SJCRH30 (cell line): ENCODE measurements around the gene CCDC152. TPM values are rescaled to one million over a fixed set of nuclear protein-coding genes. Genes with fewer than 3 reads are reported as not detected.
A peak's percentile ranks its signal among the peaks of the same experiment; 100 is the strongest.

Experiments used
- DNase-seq, 2 experiments: peaks; one replicate each; pipeline ENCODE4 v3.0.0-alpha.2; 2015 to 2020
- H3K27ac ChIP-seq: fragments of 250-450 bp; sonication (Bioruptor Pico); 2 replicates; pipeline ENCODE4 v1.5.1; 2020; ENCODE audit warnings: mild to moderate bottlenecking, moderate library complexity
- H3K27me3 ChIP-seq: fragments of 250-450 bp; sonication (Bioruptor Pico); 2 replicates; pipeline ENCODE4 v1.5.1; 2020; ENCODE audit warnings: mild to moderate bottlenecking, moderate library complexity
- H3K36me3 ChIP-seq: fragments of 250-450 bp; sonication (Bioruptor Pico); 2 replicates; pipeline ENCODE4 v1.5.1; 2020; ENCODE audit warnings: mild to moderate bottlenecking, moderate library complexity
- H3K4me1 ChIP-seq: fragments of 250-450 bp; sonication (Bioruptor Pico); 2 replicates; pipeline ENCODE4 v1.5.1; 2020; ENCODE audit warnings: mild to moderate bottlenecking, moderate library complexity
- H3K4me3 ChIP-seq: fragments of 250-450 bp; sonication (Bioruptor Pico); 2 replicates; pipeline ENCODE4 v1.5.1; 2020; ENCODE audit warnings: mild to moderate bottlenecking, moderate library complexity
- H3K9me3 ChIP-seq: fragments of 250-450 bp; sonication (Bioruptor Pico); replicated peaks from 2 replicates; pipeline ENCODE4 v1.5.1; 2020; ENCODE audit warnings: mild to moderate bottlenecking, moderate library complexity
- total RNA-seq: library from RNA; depleted of rRNA; stranded (reverse); fragments of >200 nt; shearing (Covaris generic); gene quantifications from 2 replicates; pipeline ENCODE4 v1.2.3, GENCODE V29; 2014

The CCDC152 gene
- total RNA-seq, 1 experiment from 2014 or later: 0.20 TPM

DNA sequence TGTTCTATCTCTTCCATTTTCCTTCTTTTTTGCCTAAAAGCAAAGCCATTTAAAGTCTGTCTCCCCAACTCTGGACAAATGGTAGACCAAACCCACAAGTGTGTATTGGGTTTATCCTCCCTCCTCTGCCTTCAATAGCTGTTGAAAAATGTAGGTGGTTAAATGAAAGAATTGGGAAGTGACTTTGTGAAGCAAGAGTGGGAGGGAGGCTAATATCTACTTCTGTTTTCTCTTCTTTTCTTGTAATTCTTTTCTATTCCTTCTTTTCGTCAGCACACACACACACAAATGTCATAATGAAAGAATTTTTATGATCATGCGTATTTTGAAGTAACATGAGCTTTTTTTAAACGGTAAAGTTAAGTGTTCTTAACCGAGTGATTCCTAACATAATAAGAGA lies 3.8 kb downstream of the CCDC152 start:
- Histone ChIP-seq H3K4me3 (no peak overlapping the region), H3K4me1 (no peaks in the 10 kb centered on the region), H3K9me3 (no peaks in the 10 kb centered on the region), H3K27me3 (no peaks in the 10 kb centered on the region), H3K36me3 (no peaks in the 10 kb centered on the region), H3K27ac (no peak overlapping the region)
- DNase-seq: no peak

DNA sequence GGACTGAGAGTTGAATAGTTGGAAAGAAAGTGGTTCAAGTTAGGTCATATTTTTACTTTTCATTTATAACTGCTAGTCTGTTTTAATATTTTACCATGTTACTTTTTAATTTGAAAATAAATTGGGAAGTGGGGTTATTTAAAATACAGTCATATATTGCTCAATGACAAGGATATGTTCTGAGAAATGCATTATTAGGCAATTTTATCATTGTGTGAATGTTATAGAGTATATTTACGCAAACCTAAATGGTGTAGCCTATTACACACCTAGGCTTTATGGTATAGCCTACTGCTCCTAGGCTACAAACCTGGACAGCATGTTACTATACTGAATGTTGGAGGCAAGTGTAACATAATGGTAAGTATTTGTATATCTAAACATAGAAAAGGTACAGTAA lies 5.2 kb downstream of the CCDC152 start:
- Histone ChIP-seq H3K27ac (no peak overlapping the region), H3K4me1 (no peaks in the 10 kb centered on the region), H3K27me3 (no peaks in the 10 kb centered on the region), H3K36me3 (no peaks in the 10 kb centered on the region), H3K9me3 (no peaks in the 10 kb centered on the region), H3K4me3 (no peak overlapping the region)
- DNase-seq: no peak

DNA sequence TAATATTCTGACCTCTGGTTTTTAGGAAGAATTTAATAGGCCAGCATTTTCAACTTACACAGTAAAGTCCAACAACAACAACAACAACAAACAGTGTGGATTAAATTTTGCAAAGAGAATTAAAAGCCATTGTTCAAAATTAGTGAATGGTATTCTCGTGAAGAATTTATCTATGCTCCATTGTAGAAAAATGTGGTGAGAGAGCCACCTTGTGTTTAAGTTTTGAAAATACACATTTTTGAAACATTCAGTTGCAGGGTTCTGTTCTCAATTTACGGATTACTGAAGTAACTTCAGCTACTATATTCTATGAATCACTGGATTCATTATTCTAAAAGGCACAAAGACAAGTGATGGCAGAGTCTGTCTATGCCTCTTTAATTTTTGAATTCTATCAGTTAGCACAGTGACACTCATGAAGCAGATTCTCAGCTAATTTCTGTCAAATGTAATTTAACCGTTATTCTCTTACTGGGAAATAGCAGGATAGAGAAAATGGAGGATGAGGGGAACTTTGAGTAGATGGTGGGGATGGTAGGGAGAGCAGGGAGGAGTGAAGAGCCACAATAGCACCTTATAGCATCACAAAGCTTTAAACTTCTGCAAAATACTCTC lies 11.0 kb downstream of the CCDC152 start:
- DNase-seq: peak in 1 of 2 experiments; percentile 79
- H3K36me3 ChIP-seq: peaks cover 2% of the 10 kb centered on the region; the same call in 1 of the 2 replicates

DNA sequence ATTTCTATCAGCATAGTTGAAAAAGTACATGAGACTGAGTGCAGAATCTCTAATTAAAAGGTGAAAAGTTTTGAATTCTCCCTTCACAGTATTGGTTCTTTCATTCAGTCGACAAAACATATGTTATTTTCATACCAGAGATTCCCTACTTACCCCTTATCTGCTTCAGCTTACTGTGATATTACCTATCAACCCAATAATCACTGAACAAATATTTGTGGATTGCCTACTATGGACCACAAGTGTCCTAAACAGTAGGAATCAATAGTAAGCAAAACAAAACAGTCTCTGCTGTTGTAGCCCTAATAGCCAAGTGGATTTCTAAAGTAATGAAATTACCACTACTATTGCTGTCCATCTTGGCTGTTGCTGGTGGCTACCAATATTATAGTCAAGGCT lies 11.5 kb downstream of the CCDC152 start:
- no peak overlapping the region for H3K27ac ChIP-seq
- H3K36me3 ChIP-seq: peaks cover 2% of the 10 kb centered on the region; the same call in 1 of the 2 replicates
- DNase-seq: no peak
- H3K27me3 ChIP-seq: no peaks in the 10 kb centered on the region
- no peaks in the 10 kb centered on the region; the same call in 1 of the 2 replicates for H3K4me1 ChIP-seq
- H3K9me3 ChIP-seq: peaks cover 4% of the 10 kb centered on the region; the same call in 1 of the 2 replicates
- no peak overlapping the region for H3K4me3 ChIP-seq

More for the DNA sequence above, 11.0 kb downstream of the CCDC152 start:
- Histone ChIP-seq H3K4me1 (no peaks in the 10 kb centered on the region; the same call in 1 of the 2 replicates), H3K27ac (no peak overlapping the region), H3K9me3 (peaks cover 4% of the 10 kb centered on the region; the same call in 1 of the 2 replicates), H3K4me3 (no peak overlapping the region), H3K27me3 (no peaks in the 10 kb centered on the region)

DNA sequence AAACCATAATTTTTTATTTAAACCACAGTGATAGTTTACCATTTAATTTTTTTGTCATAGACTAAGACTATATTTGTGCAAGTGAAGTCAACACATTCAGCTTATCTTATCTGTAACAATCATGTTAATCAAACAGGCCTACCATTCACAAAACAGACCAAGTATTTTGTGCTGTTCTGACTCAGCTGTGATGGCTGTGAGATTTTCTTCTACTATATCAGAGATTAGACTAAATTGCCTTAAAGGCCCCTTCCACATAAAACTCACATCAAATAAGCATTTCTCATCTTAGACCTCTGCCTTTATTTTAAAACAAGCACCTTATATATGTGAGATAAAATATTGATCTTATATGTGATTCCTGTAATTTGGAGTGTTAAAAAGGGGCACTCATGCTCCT lies 13.4 kb downstream of the CCDC152 start:
- no peak overlapping the region for H3K27ac ChIP-seq
- no peak overlapping the region for H3K4me3 ChIP-seq
- H3K9me3 ChIP-seq: peaks cover 4% of the 10 kb centered on the region; the same call in 1 of the 2 replicates
- H3K4me1 ChIP-seq: no peaks in the 10 kb centered on the region; the same call in 1 of the 2 replicates
- H3K36me3 ChIP-seq: peaks cover 2% of the 10 kb centered on the region; the same call in 1 of the 2 replicates
- DNase-seq: no peak
- no peaks in the 10 kb centered on the region for H3K27me3 ChIP-seq

DNA sequence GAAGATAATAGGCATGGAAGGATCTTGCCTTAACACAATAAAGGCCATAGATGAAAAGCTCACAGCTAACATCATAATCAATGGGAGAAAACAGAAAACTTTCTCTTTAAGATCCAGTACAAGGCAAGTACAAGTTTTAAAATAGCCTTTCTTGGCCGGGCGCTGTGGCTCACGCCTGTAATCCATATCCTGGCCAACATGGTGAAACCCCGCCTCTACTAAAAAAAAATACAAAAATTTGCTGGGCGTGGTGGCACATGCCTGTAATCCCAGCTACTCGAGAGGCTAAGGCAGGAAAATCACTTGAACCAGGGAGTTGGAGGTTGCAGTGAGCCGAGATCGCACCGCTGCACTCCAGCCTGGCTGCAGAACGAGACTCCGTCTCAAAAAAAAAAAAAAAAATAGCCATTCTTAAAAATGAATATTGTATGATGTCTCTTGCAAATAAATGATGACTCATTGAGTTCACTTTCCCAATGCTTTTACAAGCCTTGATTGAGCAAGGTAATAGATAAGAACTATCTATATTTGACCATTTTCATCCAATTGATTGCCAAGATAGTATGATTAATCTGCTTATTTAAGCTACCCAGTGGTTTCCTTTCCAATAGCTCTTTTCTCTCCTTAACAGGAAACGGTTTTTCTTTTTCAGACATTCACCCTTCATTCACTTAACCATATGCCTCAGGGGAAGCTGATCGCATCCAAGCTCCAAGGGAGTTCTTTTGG lies 15.8 kb downstream of the CCDC152 start:
- H3K27me3 ChIP-seq: no peaks in the 10 kb centered on the region
- no peak overlapping the region for H3K27ac ChIP-seq
- H3K4me1 ChIP-seq: no peaks in the 10 kb centered on the region; the same call in 1 of the 2 replicates
- peaks cover 4% of the 10 kb centered on the region; the same call in 1 of the 2 replicates for H3K9me3 ChIP-seq
- no peak overlapping the region for H3K4me3 ChIP-seq
- no peak for DNase-seq
- H3K36me3 ChIP-seq: peaks cover 2% of the 10 kb centered on the region; the same call in 1 of the 2 replicates

DNA sequence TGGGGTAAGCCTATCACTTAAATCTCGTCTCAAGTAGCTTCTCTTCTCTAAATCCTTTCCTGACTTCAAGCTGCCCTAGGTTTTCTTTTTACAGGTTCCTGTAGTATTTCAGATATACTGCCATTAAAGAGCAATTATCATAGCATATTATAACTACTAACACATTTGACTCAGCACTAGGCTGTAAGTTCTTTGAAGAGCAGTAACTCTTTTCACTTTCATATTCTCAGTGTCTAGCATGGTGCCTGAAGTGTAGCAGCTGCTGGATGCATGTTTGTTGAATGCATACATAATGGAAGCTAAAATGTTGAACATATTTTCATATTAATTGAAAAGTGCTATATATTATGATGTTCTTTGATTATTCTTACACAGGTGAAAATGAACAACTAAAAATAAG lies 22.5 kb downstream of the CCDC152 start:
- H3K27ac ChIP-seq: no peak overlapping the region
- no peak for DNase-seq
- H3K4me1 ChIP-seq: no peaks in the 10 kb centered on the region
- no peaks in the 10 kb centered on the region for H3K36me3 ChIP-seq
- no peaks in the 10 kb centered on the region for H3K27me3 ChIP-seq
- no peaks in the 10 kb centered on the region; the same call in 1 of the 2 replicates for H3K9me3 ChIP-seq
- H3K4me3 ChIP-seq: no peak overlapping the region

DNA sequence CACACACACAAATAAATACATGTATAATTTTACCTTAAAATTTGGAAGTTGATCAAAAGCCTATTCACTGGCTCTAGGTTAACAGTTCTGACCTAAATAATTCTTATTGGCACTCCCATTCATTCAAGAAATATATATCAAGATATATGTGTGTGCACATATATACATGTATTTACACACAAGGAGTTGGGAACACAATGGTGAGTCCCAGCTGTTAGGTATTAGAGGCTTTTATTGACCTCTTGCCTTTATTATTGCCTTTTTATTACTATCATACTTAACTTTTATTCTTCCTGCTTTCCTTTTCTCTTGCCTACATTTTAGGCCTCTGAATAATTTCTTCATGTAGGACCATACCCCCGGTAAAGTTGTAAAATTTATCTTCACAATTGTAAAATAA lies 25.0 kb downstream of the CCDC152 start:
- no peaks in the 10 kb centered on the region for H3K4me1 ChIP-seq
- no peak overlapping the region for H3K27ac ChIP-seq
- H3K36me3 ChIP-seq: no peaks in the 10 kb centered on the region
- no peak overlapping the region for H3K4me3 ChIP-seq
- no peaks in the 10 kb centered on the region; the same call in 1 of the 2 replicates for H3K9me3 ChIP-seq
- DNase-seq: no peak
- H3K27me3 ChIP-seq: no peaks in the 10 kb centered on the region

DNA sequence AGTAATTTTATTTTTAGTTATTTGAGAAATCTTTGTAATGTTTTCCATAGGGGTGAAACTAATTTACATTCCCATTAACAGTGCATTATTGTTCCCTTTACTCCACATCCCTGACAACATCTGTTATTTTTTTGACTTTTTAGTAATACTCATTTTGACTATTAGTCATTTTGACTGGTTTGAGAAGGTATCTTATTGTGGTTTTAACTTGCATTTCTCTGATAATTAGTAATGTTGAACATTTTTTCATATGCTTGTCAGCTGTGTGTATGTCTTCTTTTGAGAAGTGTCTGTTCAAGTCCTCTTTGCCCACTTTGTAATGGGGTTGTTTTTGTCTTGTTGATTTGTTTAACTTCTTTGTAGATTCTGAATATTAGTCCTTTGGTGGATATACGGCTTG lies 27.5 kb downstream of the CCDC152 start:
- Histone ChIP-seq H3K27ac (no peak overlapping the region), H3K4me3 (no peak overlapping the region), H3K9me3 (peaks cover 6% of the 10 kb centered on the region; the same call in 1 of the 2 replicates), H3K36me3 (no peaks in the 10 kb centered on the region), H3K27me3 (no peaks in the 10 kb centered on the region), H3K4me1 (no peaks in the 10 kb centered on the region)
- no peak for DNase-seq

DNA sequence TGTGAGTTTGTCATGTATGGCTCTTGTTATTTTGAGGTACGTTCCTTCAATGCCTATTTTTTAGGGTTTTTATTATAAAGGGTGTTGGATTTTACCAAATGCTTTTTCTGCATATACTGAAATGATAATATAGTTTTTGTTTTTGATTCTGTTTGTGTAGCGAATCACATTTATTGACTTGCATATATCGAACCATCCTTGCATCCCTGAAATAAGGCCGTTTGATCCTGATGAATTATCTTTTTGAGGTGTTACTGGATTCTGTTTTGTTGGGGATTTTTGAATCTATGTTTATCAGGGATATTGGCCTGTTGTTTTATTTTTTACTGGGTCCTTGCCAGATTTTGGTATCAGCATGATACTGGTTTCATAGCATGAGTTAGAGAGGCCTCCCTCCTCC lies 29.1 kb downstream of the CCDC152 start:
- Histone ChIP-seq H3K36me3 (no peaks in the 10 kb centered on the region), H3K27me3 (no peaks in the 10 kb centered on the region), H3K27ac (no peak overlapping the region), H3K9me3 (peaks cover 6% of the 10 kb centered on the region; the same call in 1 of the 2 replicates), H3K4me1 (no peaks in the 10 kb centered on the region), H3K4me3 (no peak overlapping the region)
- DNase-seq: no peak

DNA sequence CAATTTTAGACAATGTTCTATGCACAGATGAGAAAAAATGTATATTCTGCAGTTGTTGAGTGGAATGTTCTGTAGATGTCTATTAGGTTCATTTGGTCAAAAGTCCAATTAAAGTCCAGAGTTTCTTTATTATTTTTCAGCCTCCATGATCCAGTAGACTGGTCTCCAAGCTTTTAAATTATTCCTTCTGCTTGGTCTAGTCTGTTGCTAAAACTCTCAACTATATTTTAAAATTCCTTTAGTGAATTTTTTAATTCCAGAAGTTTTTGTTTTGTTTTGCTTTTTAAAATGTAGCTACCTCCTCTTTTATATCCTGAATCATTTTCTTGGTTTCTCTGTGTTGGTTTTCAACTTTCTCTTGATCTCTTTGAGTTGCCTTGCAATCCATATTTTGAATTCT lies 30.5 kb downstream of the CCDC152 start:
- Histone ChIP-seq H3K36me3 (no peaks in the 10 kb centered on the region), H3K27ac (no peak overlapping the region), H3K9me3 (peaks cover 6% of the 10 kb centered on the region; the same call in 1 of the 2 replicates), H3K4me3 (no peak overlapping the region), H3K4me1 (no peaks in the 10 kb centered on the region), H3K27me3 (no peaks in the 10 kb centered on the region)
- no peak for DNase-seq

DNA sequence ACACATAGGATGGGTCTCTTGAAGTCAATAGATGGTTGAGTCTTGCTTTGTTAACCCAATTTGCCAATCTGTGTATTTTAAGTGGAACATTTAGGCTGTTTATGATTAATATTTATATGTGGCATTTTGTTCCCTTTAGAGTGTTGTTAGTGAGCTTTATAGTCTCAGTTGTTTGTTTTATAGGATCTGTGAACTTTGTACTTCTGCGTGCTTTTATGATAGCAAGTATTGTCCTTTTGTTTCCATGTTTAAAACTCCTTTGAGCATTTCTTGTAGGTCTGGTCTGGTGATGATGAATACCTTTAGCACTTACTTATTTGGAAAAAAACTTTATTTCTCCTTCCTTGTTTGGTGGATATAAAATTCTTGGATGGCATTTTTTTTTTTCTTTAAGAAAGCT lies 31.2 kb downstream of the CCDC152 start:
- no peak overlapping the region for H3K4me3 ChIP-seq
- H3K4me1 ChIP-seq: no peaks in the 10 kb centered on the region
- no peaks in the 10 kb centered on the region for H3K27me3 ChIP-seq
- peaks cover 6% of the 10 kb centered on the region; the same call in 1 of the 2 replicates for H3K9me3 ChIP-seq
- no peaks in the 10 kb centered on the region for H3K36me3 ChIP-seq
- no peak overlapping the region for H3K27ac ChIP-seq
- no peak for DNase-seq

DNA sequence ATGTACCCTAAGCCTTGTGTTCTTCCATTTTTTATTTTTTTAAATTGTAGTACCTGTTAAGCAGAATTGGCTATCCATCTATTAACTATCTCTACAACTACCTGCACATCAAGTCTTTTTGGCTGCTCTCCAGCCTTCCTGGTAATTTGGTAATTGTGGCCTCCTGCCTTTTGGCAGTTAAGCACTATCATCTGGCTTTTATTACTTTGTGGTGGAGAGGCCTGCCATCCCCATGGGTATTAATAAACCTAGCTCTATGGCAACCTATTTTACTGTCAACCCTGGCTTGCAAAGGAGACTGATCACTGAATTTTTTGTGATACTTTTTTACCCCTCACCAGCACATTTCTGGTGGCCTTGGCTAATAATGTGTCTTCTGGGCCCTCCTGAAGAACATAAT lies 34.5 kb downstream of the CCDC152 start:
- Histone ChIP-seq H3K36me3 (no peaks in the 10 kb centered on the region), H3K27ac (no peak overlapping the region)

DNA sequence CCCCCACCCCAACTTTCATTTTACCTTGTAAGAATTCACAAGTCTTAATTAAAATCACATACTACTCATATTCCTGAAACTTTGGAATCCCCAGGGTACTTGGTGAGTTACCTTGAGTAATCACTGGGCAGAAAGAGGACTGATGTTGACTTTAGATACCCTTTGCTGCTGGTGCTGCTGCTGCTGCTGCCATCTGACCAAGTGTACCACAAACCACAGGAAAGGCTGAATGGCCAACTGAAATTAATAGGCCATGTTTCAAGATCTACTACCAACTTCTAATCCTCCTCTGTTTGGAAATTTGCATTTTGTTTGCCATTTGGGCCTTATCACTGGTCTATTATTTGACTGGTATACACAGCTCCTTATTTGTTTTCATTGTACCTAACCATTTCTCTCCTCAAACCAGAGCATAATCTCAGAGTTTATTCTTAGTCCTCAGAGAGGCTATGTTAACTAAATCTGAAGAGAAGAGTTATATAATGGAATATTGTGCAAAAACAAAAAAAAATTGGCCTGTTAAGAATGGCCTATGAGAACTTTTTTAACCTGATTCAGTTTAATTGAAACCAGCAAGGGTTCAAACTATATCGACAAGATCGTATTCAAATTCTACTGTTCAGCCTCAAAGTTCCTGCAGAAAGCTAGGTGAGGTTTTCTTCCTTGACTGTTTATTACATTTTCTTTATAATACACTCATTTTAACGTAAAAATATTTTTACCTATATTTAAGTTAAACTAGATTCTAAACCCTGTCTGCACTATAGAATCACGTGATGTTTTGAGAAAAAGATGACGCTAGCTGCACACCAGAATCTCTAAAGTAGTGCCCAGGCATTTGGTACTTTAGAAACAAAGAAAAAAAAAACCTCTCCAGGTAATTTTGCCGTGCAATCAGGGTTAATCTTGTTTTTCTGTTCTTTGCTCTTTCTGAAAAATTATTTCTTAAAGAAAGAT lies 41.9 kb downstream of the CCDC152 start:
- peaks cover 5% of the 10 kb centered on the region; the same call in 1 of the 2 replicates for H3K9me3 ChIP-seq
- H3K4me1 ChIP-seq: no peaks in the 10 kb centered on the region
- peaks cover 32% of the 10 kb centered on the region for H3K36me3 ChIP-seq
- no peak overlapping the region for H3K27ac ChIP-seq
- no peaks in the 10 kb centered on the region for H3K27me3 ChIP-seq
- no peak for DNase-seq
- H3K4me3 ChIP-seq: no peak overlapping the region

More for the DNA sequence above, 34.5 kb downstream of the CCDC152 start:
- DNase-seq: no peak
- Histone ChIP-seq H3K4me1 (no peaks in the 10 kb centered on the region), H3K27me3 (no peaks in the 10 kb centered on the region), H3K9me3 (peaks cover 6% of the 10 kb centered on the region; the same call in 1 of the 2 replicates), H3K4me3 (no peak overlapping the region)
